IMR-90 (cell line): Measurements from ENCODE around the gene ANTXR1. TPM values are rescaled to one million over a fixed set of nuclear protein-coding genes. Genes with fewer than 3 reads are reported as not detected.
A peak's percentile ranks its signal among the peaks of the same experiment; 100 is the strongest.

Source experiments
- ATAC-seq: fragments of 200-7000 bp; cut with Tn5 transposase; 2 replicates; pipeline ENCODE4 v1.9.1; 2020; ENCODE audit warnings: low read depth, mild to moderate bottlenecking, moderate library complexity
- BruUV-seq: library from RNA; stranded (reverse); fragments of 400-500 nt; replicated peaks from 2 replicates; lab custom pipeline; 2021; lab: Mats Ljungman, UMichigan
- CTCF ChIA-PET: fragments of 300-600 bp; formaldehyde crosslinking; extraction: SDS; loops from one replicate; lab custom pipeline; 2021; ENCODE audit warnings: antibody characterized with exemption; lab: Yijun Ruan, JAX
- POLR2A ChIA-PET: fragments of 300-600 bp; sonication (Branson Sonifier 250); formaldehyde crosslinking; loops from one replicate; lab custom pipeline; 2022; ENCODE audit warnings: antibody characterized with exemption; ENCODE audit not compliant: unreplicated experiment; lab: Charles Lee
- DNase-seq: peaks from one replicate; pipeline ENCODE4 v3.0.0; 2013
- H2AFZ ChIP-seq: replicated peaks from 2 replicates; pipeline ENCODE3; 2013; ENCODE audit warnings: low read length, mild to moderate bottlenecking; ENCODE audit not compliant: poor library complexity
- H2AK5ac ChIP-seq: 2 replicates; pipeline ENCODE4 v1.6.1; 2013; ENCODE audit warnings: low read depth, low read length, inconsistent platforms
- H2AK9ac ChIP-seq: replicated peaks from 2 replicates; pipeline ENCODE3; 2013; ENCODE audit warnings: mild to moderate bottlenecking, low read depth, low read length, moderate library complexity; ENCODE audit not compliant: poor library complexity
- H2BK120ac ChIP-seq: 2 replicates; pipeline ENCODE4 v1.6.1; 2013; ENCODE audit warnings: low read depth, low read length, inconsistent platforms
- H2BK15ac ChIP-seq: 3 replicates; pipeline ENCODE4 v1.6.1; 2013; ENCODE audit warnings: low read depth, low read length, inconsistent platforms
- H2BK20ac ChIP-seq: 2 replicates; pipeline ENCODE4 v1.6.1; 2013; ENCODE audit warnings: low read depth, mild to moderate bottlenecking, inconsistent platforms, low read length, moderate library complexity
- H2BK5ac ChIP-seq: 2 replicates; pipeline ENCODE4 v1.6.1; 2013; ENCODE audit warnings: mild to moderate bottlenecking, low read depth, low read length, inconsistent platforms; ENCODE audit not compliant: poor library complexity, severe bottlenecking
- H3K14ac ChIP-seq: replicated peaks from 2 replicates; pipeline ENCODE4 v1.6.1; 2013; ENCODE audit warnings: low read depth, low read length, inconsistent platforms
- H3K18ac ChIP-seq: 2 replicates; pipeline ENCODE4 v1.6.1; 2013; ENCODE audit warnings: low read depth, low read length, control low read depth
- H3K23ac ChIP-seq: 2 replicates; pipeline ENCODE4 v1.6.1; 2013; ENCODE audit warnings: low read depth, low read length, inconsistent platforms
- H3K27ac ChIP-seq: 2 replicates; pipeline ENCODE4 v1.5.1; 2013; ENCODE audit warnings: mild to moderate bottlenecking, control low read depth, low read length; ENCODE audit not compliant: insufficient read depth
- H3K27me3 ChIP-seq: 2 replicates; pipeline ENCODE4 v1.6.1; 2013; ENCODE audit warnings: low read length; ENCODE audit not compliant: control insufficient read depth, insufficient read depth
- H3K36me3 ChIP-seq: 2 replicates; pipeline ENCODE4 v1.6.1; 2013; ENCODE audit warnings: low read length, mixed read lengths; ENCODE audit not compliant: control insufficient read depth, insufficient read depth
- H3K4ac ChIP-seq: 2 replicates; pipeline ENCODE4 v1.6.1; 2013; ENCODE audit warnings: low read depth, low read length, inconsistent platforms
- H3K4me1 ChIP-seq: 2 replicates; pipeline ENCODE4 v1.6.1; 2013; ENCODE audit warnings: low read length, mixed read lengths; ENCODE audit not compliant: control insufficient read depth, insufficient read depth
- H3K4me2 ChIP-seq: 2 replicates; pipeline ENCODE4 v1.6.1; 2013; ENCODE audit warnings: low read depth, mild to moderate bottlenecking, control low read depth, low read length, moderate library complexity
- H3K4me3 ChIP-seq: 2 replicates; pipeline ENCODE4 v1.5.1; 2013; ENCODE audit warnings: low read depth, mild to moderate bottlenecking, control low read depth, low read length, moderate library complexity; ENCODE audit not compliant: insufficient read depth
- H3K56ac ChIP-seq: 2 replicates; pipeline ENCODE4 v1.6.1; 2013; ENCODE audit warnings: low read length, inconsistent platforms; ENCODE audit not compliant: insufficient read depth; ENCODE audit errors: extremely low read depth
- H3K79me1 ChIP-seq, 2 experiments: 2 replicates each; pipeline ENCODE4 v1.6.1; 2013; ENCODE audit warnings: low read length in 2 of 2, inconsistent platforms in 1 of 2, low read depth in 1 of 2
- H3K9ac ChIP-seq: 2 replicates; pipeline ENCODE4 v1.6.1; 2013; ENCODE audit warnings: low read depth, low read length, control low read depth
- H3K9me1 ChIP-seq: 2 replicates; pipeline ENCODE4 v1.6.1; 2013; ENCODE audit warnings: low read length, inconsistent platforms; ENCODE audit not compliant: insufficient read depth
- H3K9me3 ChIP-seq: 2 replicates; pipeline ENCODE4 v1.6.1; 2013; ENCODE audit warnings: low read length; ENCODE audit not compliant: control insufficient read depth, insufficient read depth
- H4K20me1 ChIP-seq: 2 replicates; pipeline ENCODE4 v1.6.1; 2013; ENCODE audit warnings: low read length, inconsistent platforms; ENCODE audit not compliant: insufficient read depth
- H4K5ac ChIP-seq: 2 replicates; pipeline ENCODE4 v1.6.1; 2013; ENCODE audit warnings: mild to moderate bottlenecking, low read depth, low read length, control low read depth
- H4K8ac ChIP-seq, 2 experiments: 2 replicates each; pipeline ENCODE4 v1.6.1; 2013; ENCODE audit warnings: low read depth in 2 of 2, low read length in 2 of 2, control low read depth in 1 of 2, inconsistent platforms in 1 of 2
- H4K91ac ChIP-seq: 2 replicates; pipeline ENCODE4 v1.6.1; 2013; ENCODE audit warnings: low read depth, low read length, inconsistent platforms; ENCODE audit not compliant: insufficient read depth
- MAFK ChIP-seq: IDR thresholded peaks from 2 replicates; pipeline ENCODE4 v1.6.1; 2012; ENCODE audit warnings: low read depth, low read length, improper control_type of control experiment
- POLR2A ChIP-seq: IDR thresholded peaks from 2 replicates; pipeline ENCODE4 v1.6.1; 2012; ENCODE audit warnings: mild to moderate bottlenecking, low read depth, low read length
- RFX5 ChIP-seq: IDR thresholded peaks from 2 replicates; pipeline ENCODE4 v1.8.0; 2012; ENCODE audit warnings: low read depth, mild to moderate bottlenecking, low read length, moderate library complexity
- USF2 ChIP-seq: fragments of 150-350 bp; IDR thresholded peaks from 2 replicates; pipeline ENCODE4 v1.6.1; 2017; ENCODE audit warnings: mild to moderate bottlenecking, antibody characterized with exemption, low read length, low read depth
- WGBS, 2 experiments: methylation state at CpG; one replicate each; pipeline versions ENCODE4 v1.1.5 to v1.1.7; 2013; ENCODE audit warnings: missing lambda C conversion rate in 2 of 2; ENCODE audit not compliant: insufficient read length in 1 of 2; ENCODE audit errors: extremely low coverage in 2 of 2; 5-methylcytosine and 5-hydroxymethylcytosine counted together
- dilution Hi-C: fragments of 300-500 bp; cut with HindIII; formaldehyde crosslinking; loops from one replicate; pipeline ENCODE4 v1.14.3; 2018; ENCODE audit warnings: low sequenced_read_pairs; ENCODE audit not compliant: unreplicated experiment
- in situ Hi-C: fragments of 300-500 bp; cut with MboI; formaldehyde crosslinking; loops from 3 replicates; pipeline ENCODE4 v1.14.3; 2019; ENCODE audit warnings: low sequenced_read_pairs, inconsistent platforms, mixed read lengths
- intact Hi-C: fragments of 100-400 bp; cut with micrococcal nuclease; formaldehyde crosslinking; loops from 2 replicates; pipeline ENCODE4 v1.10.0; 2022
- polyA plus RNA-seq, 3 experiments: library from polyadenylated mRNA; depleted of rRNA; stranded (reverse); fragments of >200 nt; gene quantifications; 2 replicates each; pipeline ENCODE4 v1.2.3, GENCODE V29; 2012; ENCODE audit warnings: low replicate concordance in 1 of 3
- total RNA-seq: library from RNA; depleted of rRNA; stranded (reverse); fragments of >200 nt; gene quantifications from 2 replicates; pipeline ENCODE4 v1.2.3, GENCODE V29; 2012

Gene ANTXR1
- total and polyA plus RNA-seq, 2 of the 4 experiments (the other 2 are of a cell fraction), result 27.2 to 36.9 TPM

GRCh38 chr2:69143748-69144360, 130.9 kb downstream of the ANTXR1 start:
- POLR2A ChIA-PET, result interaction anchor here (0.5 kb wide), 1 partner anchor 1356 kb away, joined by 4 read pairs; no protein-coding TSS in a partner anchor
- H4K20me1 ChIP-seq, result peaks cover 2% of the 10 kb centered on the region; the same call in 1 of the 2 replicates
- H3K4me1 ChIP-seq, result peaks cover 8% of the 10 kb centered on the region
- no peak overlapping the region for H4K5ac ChIP-seq
- H3K27ac ChIP-seq, result no peak overlapping the region
- no peak overlapping the region for H2BK20ac ChIP-seq
- H3K4ac ChIP-seq, result 0 out of 2 replicates have a peak overlapping the region, but pooled peaks have one; percentile 1
- no peaks in the 10 kb centered on the region for H3K27me3 ChIP-seq
- no peak overlapping the region for H4K8ac ChIP-seq
- H3K79me1 ChIP-seq, result peaks cover 13 to 24% of the 10 kb centered on the region in 2 experiments; a peak in 3 of 4 replicates
- H2BK5ac ChIP-seq, result peak overlapping the region; percentile 32
- intact Hi-C loops, result no loop called here
- H4K91ac ChIP-seq, result 0 out of 2 replicates have a peak overlapping the region, but pooled peaks have one; percentile 6
- H3K4me3 ChIP-seq, result no peak overlapping the region
- dilution Hi-C loops, result no loop called here
- 100% methylated on average over 1 of the region's 4 CpGs; no CpG with 5 or more reads in 1 of the 2 experiments for WGBS, 2 experiments
- H3K14ac ChIP-seq, result 0 out of 2 replicates have a peak overlapping the region, but pooled peaks have one; percentile 48
- no peak overlapping the region for H3K23ac ChIP-seq
- peak; percentile 35 for ATAC-seq
- no peak overlapping the region for H2AFZ ChIP-seq
- TF ChIP-seq MAFK (no peak), USF2 (no peak), RFX5 (no peak), POLR2A (no peak)
- BruUV-seq, result no TSS peak
- in situ Hi-C loops, result no loop called here
- H3K9me1 ChIP-seq, result peaks cover 22% of the 10 kb centered on the region
- no peak overlapping the region for H3K4me2 ChIP-seq
- no peak overlapping the region for H2BK15ac ChIP-seq
- CTCF ChIA-PET, result no interaction called here
- peak; percentile 35 for DNase-seq
- H3K18ac ChIP-seq, result no peak overlapping the region
- no peak overlapping the region for H2AK9ac ChIP-seq
- H2BK120ac ChIP-seq, result no peak overlapping the region
- no peaks in the 10 kb centered on the region for H3K9me3 ChIP-seq
- no peak overlapping the region for H3K9ac ChIP-seq
- H3K56ac ChIP-seq, result no peak overlapping the region
- peaks cover 44% of the 10 kb centered on the region for H3K36me3 ChIP-seq
- H2AK5ac ChIP-seq, result 0 out of 2 replicates have a peak overlapping the region, but pooled peaks have one; percentile 72
